ENCODE data around the gene HDAC1.
"Not testable (repeated sequence)": the region's sequence is repeated elsewhere in the genome, so short reads cannot be mapped to it uniquely, and the experiment has no call there.

HDAC1 gene

GRCh38 chr1:32273391-32274208 lies 18.3 kb upstream of the HDAC1 start:
- in situ Hi-C loops (cut with MboI; ENCODE audit: low sequenced_read_pairs), result no loop called here

GRCh38 chr1:32274646-32275340 lies 17.1 kb upstream of the HDAC1 start:
- in situ Hi-C loops (cut with MboI; ENCODE audit: low sequenced_read_pairs), result no loop called here

- in situ Hi-C loops (cut with MboI; ENCODE audit: low sequenced_read_pairs), result no loop called here
Measured at GRCh38 chr1:32275424-32275823, 16.5 kb upstream of the HDAC1 start.

GRCh38 chr1:32276032-32276782 lies 15.7 kb upstream of the HDAC1 start:
- in situ Hi-C loops (cut with MboI; ENCODE audit: low sequenced_read_pairs), result no loop called here

- in situ Hi-C loops (cut with MboI; ENCODE audit: low sequenced_read_pairs), result not testable (repeated sequence)
Measured at GRCh38 chr1:32284777-32285176, 7.1 kb upstream of the HDAC1 start.

- in situ Hi-C loops (cut with MboI; ENCODE audit: low sequenced_read_pairs), result no loop called here
Measured at GRCh38 chr1:32285658-32286057, 6.2 kb upstream of the HDAC1 start.

GRCh38 chr1:32286763-32287162 lies 5.1 kb upstream of the HDAC1 start:
- in situ Hi-C loops (cut with MboI; ENCODE audit: low sequenced_read_pairs), result no loop called here

- in situ Hi-C loops (cut with MboI; ENCODE audit: low sequenced_read_pairs), result no loop called here
Measured at GRCh38 chr1:32289256-32289655, 2.6 kb upstream of the HDAC1 start.

GRCh38 chr1:32291145-32291707 lies 657 bp upstream of the HDAC1 start:
- in situ Hi-C loops (cut with MboI; ENCODE audit: low sequenced_read_pairs), result no loop called here

GRCh38 chr1:32298211-32298610 lies 6.3 kb downstream of the HDAC1 start:
- in situ Hi-C loops (cut with MboI; ENCODE audit: low sequenced_read_pairs), result not testable (repeated sequence)

GRCh38 chr1:32299327-32299726 lies 7.4 kb downstream of the HDAC1 start:
- in situ Hi-C loops (cut with MboI; ENCODE audit: low sequenced_read_pairs), result no loop called here

GRCh38 chr1:32303358-32303757 lies 11.5 kb downstream of the HDAC1 start:
- in situ Hi-C loops (cut with MboI; ENCODE audit: low sequenced_read_pairs), result no loop called here

GRCh38 chr1:32303997-32304622 lies 12.2 kb downstream of the HDAC1 start:
- in situ Hi-C loops (cut with MboI; ENCODE audit: low sequenced_read_pairs), result no loop called here

GRCh38 chr1:32305310-32305709 lies 13.4 kb downstream of the HDAC1 start:
- in situ Hi-C loops (cut with MboI; ENCODE audit: low sequenced_read_pairs), result no loop called here

- in situ Hi-C loops (cut with MboI; ENCODE audit: low sequenced_read_pairs), result no loop called here
Measured at GRCh38 chr1:32307324-32307723, 15.4 kb downstream of the HDAC1 start.

GRCh38 chr1:32309960-32310359 lies 18.1 kb downstream of the HDAC1 start:
- in situ Hi-C loops (cut with MboI; ENCODE audit: low sequenced_read_pairs), result no loop called here

- in situ Hi-C loops (cut with MboI; ENCODE audit: low sequenced_read_pairs), result no loop called here
Measured at GRCh38 chr1:32311709-32312393, 20.0 kb downstream of the HDAC1 start.

GRCh38 chr1:32316903-32317277 lies 25.0 kb downstream of the HDAC1 start:
- in situ Hi-C loops (cut with MboI; ENCODE audit: low sequenced_read_pairs), result no loop called here

GRCh38 chr1:32318127-32318869 lies 26.4 kb downstream of the HDAC1 start:
- in situ Hi-C loops (cut with MboI; ENCODE audit: low sequenced_read_pairs), result no loop called here
